ENCODE data around the gene MARK4.

MARK4 gene

DNA sequence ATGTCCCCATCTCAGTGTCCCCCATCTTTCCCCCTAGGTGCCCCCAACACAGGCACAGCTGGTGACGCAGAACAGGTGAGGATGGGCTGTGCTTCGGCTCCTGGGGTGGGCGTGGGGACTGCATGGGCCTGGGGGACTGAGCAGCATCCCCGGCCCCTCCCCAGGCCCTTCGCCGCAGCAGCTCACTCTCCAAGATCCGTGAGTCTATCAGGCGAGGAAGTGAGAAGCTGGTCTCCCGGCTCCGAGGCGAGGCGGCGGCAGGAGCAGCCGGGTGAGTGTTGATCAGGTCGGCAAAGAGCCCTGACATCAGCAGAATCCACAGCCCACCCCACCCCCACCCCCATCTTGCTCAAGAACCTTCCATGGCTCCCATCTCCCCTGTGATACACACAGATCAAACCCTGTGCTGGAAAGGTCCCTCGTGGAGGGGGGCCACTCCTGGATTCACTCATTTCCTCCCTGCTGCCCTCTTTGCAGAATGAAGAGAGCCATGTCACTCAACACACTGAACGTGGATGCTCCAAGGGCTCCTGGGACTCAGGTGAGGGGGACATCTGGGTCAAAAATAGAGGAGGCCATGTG lies 99.5 kb downstream of the MARK4 start:
- Histone ChIP-seq H4K20me1 (peaks cover 0 to 52% (median 0%) of the 10 kb centered on the region in 11 experiments; a peak in 5 of 22 replicates), H3K9ac (no peak overlapping the region), H3K9me3 (replicated peaks in 1 of 11) (no peaks in the 10 kb centered on the region), H3K4me1 (no peaks in the 10 kb centered on the region), H3K36me3 (peaks cover 37 to 64% (median 48%) of the 10 kb centered on the region in 11 experiments), H3K4me3 (no peak overlapping the region), H3K27ac (no peak overlapping the region), H3K4me2 (no peak overlapping the region), H3K27me3 (peaks cover 0 to 11% (median 6%) of the 10 kb centered on the region in 11 experiments; a peak in 8 of 22 replicates)
- no peak for TF ChIP-seq Cebpa-rat (IDR thresholded peaks at IDR 0.05)

DNA sequence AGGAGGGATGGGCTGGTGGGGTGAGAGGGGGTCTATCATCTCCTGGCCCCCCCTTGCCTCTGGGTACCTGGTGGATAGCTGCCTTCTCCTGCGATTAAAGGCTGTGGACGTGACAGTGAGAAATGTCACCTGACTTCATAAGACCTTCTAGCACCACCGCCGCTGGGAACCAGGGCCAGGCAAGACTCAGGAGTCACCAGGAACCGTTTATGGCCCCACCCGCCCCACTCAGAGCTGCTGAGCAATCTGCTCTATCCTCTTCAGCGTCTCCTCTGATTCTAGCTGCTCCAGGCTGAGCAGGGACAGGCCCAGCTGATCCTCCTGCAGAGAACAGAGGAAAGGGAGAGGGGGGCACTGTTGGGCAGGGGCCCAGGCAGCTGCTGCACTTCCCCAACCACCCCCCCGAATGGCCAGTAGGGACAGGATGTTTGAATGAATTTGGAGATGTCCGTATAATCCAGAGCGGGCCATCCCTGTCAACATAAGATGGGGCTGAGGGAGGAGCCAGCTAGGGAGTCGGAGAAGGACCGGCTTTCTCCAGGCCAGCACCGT lies 100.4 kb downstream of the MARK4 start:
- no peak overlapping the region for H3K27ac ChIP-seq
- H3K4me1 ChIP-seq = no peaks in the 10 kb centered on the region
- H3K27me3 ChIP-seq = peaks cover 0 to 5% (median 3%) of the 10 kb centered on the region in 11 experiments; a peak in 8 of 22 replicates
- H3K4me3 ChIP-seq = no peak overlapping the region
- no peak overlapping the region for H3K4me2 ChIP-seq
- no peak for TF ChIP-seq Cebpa-rat (IDR thresholded peaks at IDR 0.05)
- no peak overlapping the region for H3K9ac ChIP-seq
- peaks cover 0 to 62% (median 0%) of the 10 kb centered on the region in 11 experiments; a peak in 5 of 22 replicates for H4K20me1 ChIP-seq
- no peaks in the 10 kb centered on the region for H3K9me3 ChIP-seq (replicated peaks in 1 of 11)
- H3K36me3 ChIP-seq = peaks cover 37 to 73% (median 57%) of the 10 kb centered on the region in 11 experiments

DNA sequence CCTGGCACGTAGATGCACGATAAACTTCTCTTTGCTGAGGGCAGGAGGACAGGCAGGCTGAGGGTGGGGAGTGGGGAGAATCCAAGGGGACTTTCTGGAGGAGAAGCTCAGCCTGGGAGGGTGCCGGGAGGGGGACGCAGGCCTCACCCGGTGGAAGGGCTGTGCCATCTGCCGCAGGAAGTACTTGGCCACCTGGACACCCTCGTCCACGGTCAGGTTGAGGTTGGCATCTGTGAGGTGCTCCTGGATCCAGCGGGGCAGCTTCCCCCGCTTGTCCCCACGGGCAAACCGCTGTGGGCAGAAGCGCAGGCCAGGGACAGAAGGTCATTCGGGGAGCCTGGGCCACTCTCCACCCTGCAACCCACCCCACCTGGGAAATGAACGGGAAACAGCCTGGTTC lies 101.0 kb downstream of the MARK4 start:
- no peaks in the 10 kb centered on the region for H3K9me3 ChIP-seq (replicated peaks in 1 of 11)
- H3K36me3 ChIP-seq = peaks cover 43 to 79% (median 63%) of the 10 kb centered on the region in 11 experiments
- H3K9ac ChIP-seq = no peak overlapping the region
- peaks cover 0 to 67% (median 0%) of the 10 kb centered on the region in 11 experiments; a peak in 5 of 22 replicates for H4K20me1 ChIP-seq
- no peak overlapping the region for H3K4me3 ChIP-seq
- no peak for TF ChIP-seq Cebpa-rat (IDR thresholded peaks at IDR 0.05)
- H3K27ac ChIP-seq = no peak overlapping the region
- H3K4me1 ChIP-seq = no peaks in the 10 kb centered on the region
- no peak overlapping the region for H3K4me2 ChIP-seq
- H3K27me3 ChIP-seq = no peaks in the 10 kb centered on the region

DNA sequence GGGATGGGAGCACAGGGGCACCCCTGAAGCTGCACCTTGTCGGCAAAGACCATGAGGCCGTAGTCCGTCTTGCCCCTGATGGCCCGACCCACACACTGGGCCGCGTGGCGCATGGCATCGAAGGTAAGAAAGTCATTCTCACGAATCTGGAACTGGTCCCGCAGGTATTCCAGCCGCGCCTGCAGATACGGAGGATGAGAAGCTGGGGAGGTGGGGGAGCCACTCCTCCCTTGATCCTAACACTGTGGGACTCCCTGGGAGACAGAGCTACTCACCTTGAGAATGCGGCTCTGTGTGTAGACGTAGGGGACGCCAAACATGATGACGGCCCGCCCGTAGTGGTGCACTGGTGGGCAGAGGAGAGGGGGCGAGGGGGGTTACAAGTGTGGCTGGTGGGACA lies 101.4 kb downstream of the MARK4 start:
- Histone ChIP-seq H3K4me1 (no peaks in the 10 kb centered on the region), H3K4me2 (no peak overlapping the region), H3K9ac (no peak overlapping the region), H3K36me3 (peaks cover 47 to 82% (median 67%) of the 10 kb centered on the region in 11 experiments), H3K27me3 (no peaks in the 10 kb centered on the region), H3K4me3 (no peak overlapping the region), H3K9me3 (replicated peaks in 1 of 11) (no peaks in the 10 kb centered on the region), H3K27ac (no peak overlapping the region), H4K20me1 (peaks cover 0 to 69% (median 0%) of the 10 kb centered on the region in 11 experiments; a peak in 5 of 22 replicates)
- no peak for TF ChIP-seq Cebpa-rat (IDR thresholded peaks at IDR 0.05)

DNA sequence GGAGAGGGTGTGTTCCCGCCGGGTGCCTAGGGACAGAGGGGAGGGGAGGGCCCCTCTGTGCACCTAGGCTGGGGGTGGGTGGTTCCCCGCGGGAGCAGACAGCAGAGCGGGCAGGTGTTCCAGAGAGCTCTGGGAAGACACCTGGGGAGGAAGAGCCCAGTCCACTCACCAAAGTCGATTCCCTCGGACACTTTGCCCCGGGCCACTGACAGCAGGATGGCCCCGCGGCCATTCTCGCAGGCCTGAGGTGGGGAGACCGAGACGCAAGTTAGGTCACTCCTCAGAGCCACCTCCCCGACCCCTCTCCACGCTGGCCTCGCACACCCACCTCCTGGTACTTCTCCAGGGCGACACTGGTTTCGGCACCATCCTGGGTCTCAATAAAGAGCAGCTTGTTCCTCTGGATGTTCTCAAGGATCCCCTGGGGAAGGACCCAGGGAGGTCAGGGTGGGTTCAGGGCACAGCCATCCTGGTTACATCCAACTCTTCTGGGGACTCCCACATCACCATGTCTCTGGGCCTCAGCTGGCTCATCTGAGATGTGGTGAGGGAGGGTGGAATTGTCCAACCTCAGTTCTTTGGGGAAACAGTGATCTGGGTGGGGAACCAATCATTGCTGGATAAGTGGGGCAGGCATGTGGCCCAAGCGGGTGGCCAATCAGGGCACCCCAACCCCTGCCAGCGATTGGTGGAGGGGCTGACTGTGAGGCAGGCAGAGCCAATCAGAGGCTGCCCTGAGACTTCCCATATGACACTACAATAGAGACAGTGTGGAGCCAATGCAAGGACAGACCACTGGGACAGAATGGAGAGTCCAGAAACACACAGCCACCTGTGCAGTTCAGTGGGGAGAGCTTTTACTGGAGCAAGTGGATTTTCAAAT lies 102.1 kb downstream of the MARK4 start:
- Histone ChIP-seq H3K4me1 (no peaks in the 10 kb centered on the region), H3K36me3 (peaks cover 48 to 88% (median 73%) of the 10 kb centered on the region in 11 experiments), H3K9me3 (replicated peaks in 1 of 11) (no peaks in the 10 kb centered on the region), H3K9ac (no peak overlapping the region), H4K20me1 (peaks cover 0 to 69% (median 0%) of the 10 kb centered on the region in 11 experiments; a peak in 5 of 22 replicates), H3K27me3 (no peaks in the 10 kb centered on the region), H3K4me2 (no peak overlapping the region), H3K4me3 (no peak overlapping the region), H3K27ac (no peak overlapping the region)
- TF ChIP-seq Cebpa-rat (IDR thresholded peaks at IDR 0.05) = no peak

DNA sequence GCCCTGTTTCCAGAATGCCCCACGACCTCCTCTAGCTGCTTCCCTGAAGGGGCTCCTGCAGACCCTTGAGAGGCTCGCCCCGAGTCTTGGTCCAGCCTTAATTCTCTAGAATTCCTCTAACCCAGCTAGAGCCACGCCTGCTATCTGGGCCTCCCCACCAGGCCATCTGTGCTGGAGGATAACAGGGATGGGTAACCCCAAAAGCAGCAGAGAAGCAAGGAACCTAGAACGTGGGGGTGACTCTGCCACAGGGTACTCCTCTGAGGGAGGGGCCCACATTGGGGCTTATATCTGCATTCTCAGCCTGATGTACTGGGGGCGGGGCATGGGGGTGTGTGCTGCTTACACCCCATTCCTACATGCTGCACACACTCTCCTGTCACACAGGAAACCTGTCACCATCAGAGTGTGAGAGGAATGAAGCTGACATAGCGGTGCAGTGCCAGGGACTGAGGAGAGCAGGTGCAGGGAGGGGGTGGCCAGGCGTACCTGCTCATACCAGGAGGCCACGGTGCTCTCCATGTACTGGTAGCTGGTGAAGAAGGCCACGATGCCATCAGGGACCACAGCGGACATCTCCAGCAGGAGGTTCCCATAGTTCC lies 103.3 kb downstream of the MARK4 start:
- H3K36me3 ChIP-seq = peaks cover 56 to 98% (median 84%) of the 10 kb centered on the region in 11 experiments
- no peak for TF ChIP-seq Cebpa-rat (IDR thresholded peaks at IDR 0.05)

More for the DNA sequence above, 103.3 kb downstream of the MARK4 start:
- Histone ChIP-seq H3K4me1 (no peaks in the 10 kb centered on the region), H3K9ac (no peak overlapping the region), H4K20me1 (peaks cover 0 to 64% (median 0%) of the 10 kb centered on the region in 11 experiments; a peak in 5 of 22 replicates), H3K27me3 (no peaks in the 10 kb centered on the region), H3K9me3 (replicated peaks in 1 of 11) (no peaks in the 10 kb centered on the region), H3K27ac (no peak overlapping the region), H3K4me3 (no peak overlapping the region), H3K4me2 (no peak overlapping the region)

All from BLaER1 treated with 17β-estradiol and CSF1 and Interleukin-3, amounts not matched to agents 10 nM and 100 nM (cell line).